ENCODE data around the gene RSKR. TPM values are rescaled to one million over a fixed set of nuclear protein-coding genes. Genes with fewer than 3 reads are reported as not detected.

The RSKR gene
- total RNA-seq, 1 experiment from 2014 or later = 25.8 TPM

DNA sequence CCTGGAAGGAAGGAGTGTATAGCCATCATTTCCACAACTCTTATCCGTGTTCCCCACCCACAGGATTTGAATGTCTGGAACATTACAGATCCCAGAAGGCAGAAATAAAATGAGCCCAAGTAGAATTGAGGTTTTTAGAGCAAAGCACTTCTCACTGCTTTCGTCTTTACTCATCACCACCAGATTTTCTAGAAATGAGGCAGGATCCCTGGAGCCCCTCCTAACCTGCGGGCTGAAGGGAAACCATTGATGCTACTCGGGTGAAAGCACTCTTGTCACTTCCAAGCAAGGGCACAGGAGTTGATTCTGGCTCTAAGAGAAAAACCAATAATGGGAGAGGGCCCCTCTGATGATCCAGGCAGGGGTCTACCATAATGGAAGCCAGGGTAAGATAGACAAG lies 34.5 kb downstream of the RSKR start:
- no peak overlapping the region for H2BK15ac ChIP-seq (ENCODE audit: low read depth, low read length)
- no peak overlapping the region for H4K8ac ChIP-seq (replicated peaks; ENCODE audit: insufficient read length, low read depth, low read length)
- H2BK5ac ChIP-seq (ENCODE audit: insufficient read length, low read length) = no peak overlapping the region
- no peaks in the 10 kb centered on the region for H3K23me2 ChIP-seq (ENCODE audit: insufficient read length, low read depth, low read length, poor library complexity, severe bottlenecking)
- H3K23ac ChIP-seq (ENCODE audit: insufficient read length, low read depth, low read length) = no peak overlapping the region
- H3K27ac Mint-ChIP-seq = no peak overlapping the region
- H3K9me3 ChIP-seq (ENCODE audit: control insufficient read depth, low read depth, low read length) = no peaks in the 10 kb centered on the region
- no peak overlapping the region for H4K91ac ChIP-seq (ENCODE audit: insufficient read length, low read depth, low read length)
- no peaks in the 10 kb centered on the region for H3K79me1 ChIP-seq (ENCODE audit: insufficient read depth, low read depth, low read length, poor library complexity, severe bottlenecking)
- H3K56ac ChIP-seq (ENCODE audit: insufficient read length, low read depth, low read length) = no peak overlapping the region
- no peak overlapping the region for H2AFZ ChIP-seq (ENCODE audit: low read length)
- no peak overlapping the region for H3K4ac ChIP-seq (ENCODE audit: low read depth, low read length)
- H4K20me1 ChIP-seq (ENCODE audit: control insufficient read depth, insufficient read depth, insufficient read length) = peaks cover 2% of the 10 kb centered on the region
- peaks cover 12 to 15% of the 10 kb centered on the region in 2 experiments for H3K4me1 Mint-ChIP-seq
- H3K27me3 ChIP-seq (ENCODE audit: insufficient read depth, low read length) = no peaks in the 10 kb centered on the region
- TF ChIP-seq, protein P1, sequence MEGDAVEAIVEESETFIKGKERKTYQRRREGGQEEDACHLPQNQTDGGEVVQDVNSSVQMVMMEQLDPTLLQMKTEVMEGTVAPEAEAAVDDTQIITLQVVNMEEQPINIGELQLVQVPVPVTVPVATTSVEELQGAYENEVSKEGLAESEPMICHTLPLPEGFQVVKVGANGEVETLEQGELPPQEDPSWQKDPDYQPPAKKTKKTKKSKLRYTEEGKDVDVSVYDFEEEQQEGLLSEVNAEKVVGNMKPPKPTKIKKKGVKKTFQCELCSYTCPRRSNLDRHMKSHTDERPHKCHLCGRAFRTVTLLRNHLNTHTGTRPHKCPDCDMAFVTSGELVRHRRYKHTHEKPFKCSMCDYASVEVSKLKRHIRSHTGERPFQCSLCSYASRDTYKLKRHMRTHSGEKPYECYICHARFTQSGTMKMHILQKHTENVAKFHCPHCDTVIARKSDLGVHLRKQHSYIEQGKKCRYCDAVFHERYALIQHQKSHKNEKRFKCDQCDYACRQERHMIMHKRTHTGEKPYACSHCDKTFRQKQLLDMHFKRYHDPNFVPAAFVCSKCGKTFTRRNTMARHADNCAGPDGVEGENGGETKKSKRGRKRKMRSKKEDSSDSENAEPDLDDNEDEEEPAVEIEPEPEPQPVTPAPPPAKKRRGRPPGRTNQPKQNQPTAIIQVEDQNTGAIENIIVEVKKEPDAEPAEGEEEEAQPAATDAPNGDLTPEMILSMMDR (conservative IDR thresholded peaks at IDR 0.05) = no peak
- H3K4me3 Mint-ChIP-seq = no peak overlapping the region
- no peak overlapping the region for H3K27ac ChIP-seq (ENCODE audit: insufficient read length, low read depth, low read length)
- H3K9me3 Mint-ChIP-seq = no peaks in the 10 kb centered on the region
- H3K18ac ChIP-seq (ENCODE audit: insufficient read length, low read depth, low read length) = no peak overlapping the region
- no peak overlapping the region for H3T11ph ChIP-seq (ENCODE audit: low read length)
- H2BK120ac ChIP-seq (ENCODE audit: low read depth, low read length, poor library complexity, severe bottlenecking) = no peak overlapping the region
- WGBS (ENCODE audit: extremely low coverage, insufficient read length, low lambda C conversion rate) = no CpG with 5 or more reads among the region's 4 CpGs
- peaks cover 20 to 44% (median 40%) of the 10 kb centered on the region in 3 experiments; a peak in 6 of 7 replicates for H3K36me3 Mint-ChIP-seq (ENCODE audit: insufficient read depth in 1 of 3, low read depth in 3 of 3)
- no peak overlapping the region for H2BK20ac ChIP-seq (ENCODE audit: low read depth, low read length, poor library complexity, severe bottlenecking)
- no peak overlapping the region for H3K4me2 ChIP-seq (ENCODE audit: insufficient read depth, insufficient read length, low read length)
- H3K14ac ChIP-seq (ENCODE audit: insufficient read depth, low read length) = no peak overlapping the region
- DNase-seq = no peak
- H2BK12ac ChIP-seq (ENCODE audit: insufficient read length, low read depth, low read length) = no peak overlapping the region
- no peaks in the 10 kb centered on the region for H3K4me1 ChIP-seq (ENCODE audit: insufficient read depth, low read length)
- no peak overlapping the region for H3K9ac ChIP-seq (ENCODE audit: extremely low read depth, insufficient read length, low read length)
- no peaks in the 10 kb centered on the region for H3K27me3 Mint-ChIP-seq (ENCODE audit: low read depth)
- H2AK5ac ChIP-seq (ENCODE audit: insufficient read length, low read length) = no peak overlapping the region
- no peaks in the 10 kb centered on the region for H3K79me2 ChIP-seq (ENCODE audit: insufficient read depth, low read length)
- no peak overlapping the region for H4K5ac ChIP-seq (ENCODE audit: insufficient read length, low read depth, low read length)
